Stimulated activated CD8-positive, alpha-beta memory T cell treated with anti-CD3 and anti-CD28 coated beads, Interleukin-4, amount 100 ng/mL, for 4 hours (primary cell): ENCODE results near the gene HTRA3.

Source experiments
- DNase-seq, 2 donors: peaks; one replicate each; pipeline ENCODE4 v3.0.0-alpha.2; 2020; ENCODE audit warnings: low read depth in 2 of 2, low spot score in 1 of 2

The HTRA3 gene

GRCh38 chr4:8307121-8307520 lies 37.6 kb downstream of the HTRA3 start:
- DNase-seq = no peak

GRCh38 chr4:8307714-8308113 lies 38.2 kb downstream of the HTRA3 start:
- DNase-seq = no peak

GRCh38 chr4:8308144-8308543 lies 38.6 kb downstream of the HTRA3 start:
- DNase-seq = no peak

GRCh38 chr4:8308856-8309771 lies 39.6 kb downstream of the HTRA3 start:
- DNase-seq = no peak

GRCh38 chr4:8310306-8310705 lies 40.8 kb downstream of the HTRA3 start:
- no peak for DNase-seq

GRCh38 chr4:8311101-8312068 lies 41.8 kb downstream of the HTRA3 start:
- no peak for DNase-seq

- no peak for DNase-seq
These were observed 42.5 kb downstream of the HTRA3 start for GRCh38 chr4:8312069-8312445.

GRCh38 chr4:8312976-8313375 lies 43.4 kb downstream of the HTRA3 start:
- DNase-seq = no peak

- no peak for DNase-seq
These were observed 45.2 kb downstream of the HTRA3 start for GRCh38 chr4:8314691-8315255.

- no peak for DNase-seq
These were observed 46.1 kb downstream of the HTRA3 start for GRCh38 chr4:8315435-8316250.

- no peak for DNase-seq
These were observed 46.8 kb downstream of the HTRA3 start for GRCh38 chr4:8316251-8316771.

- no peak for DNase-seq
These were observed 47.4 kb downstream of the HTRA3 start for GRCh38 chr4:8316911-8317351.

- no peak for DNase-seq
These were observed 47.9 kb downstream of the HTRA3 start for GRCh38 chr4:8317474-8317873.

GRCh38 chr4:8318509-8318908 lies 49.0 kb downstream of the HTRA3 start:
- DNase-seq = no peak

GRCh38 chr4:8319061-8319460 lies 49.5 kb downstream of the HTRA3 start:
- no peak for DNase-seq

GRCh38 chr4:8319731-8320385 lies 50.3 kb downstream of the HTRA3 start:
- DNase-seq = no peak

GRCh38 chr4:8320386-8320750 lies 50.8 kb downstream of the HTRA3 start:
- DNase-seq = no peak

- no peak for DNase-seq
These were observed 51.7 kb downstream of the HTRA3 start for GRCh38 chr4:8321220-8321619.

- DNase-seq = no peak
These were observed 52.2 kb downstream of the HTRA3 start for GRCh38 chr4:8321771-8322170.
